Endodermal cell (in vitro differentiated cells): ENCODE results near the gene OPALIN. TPM values are rescaled to one million over a fixed set of nuclear protein-coding genes. Genes with fewer than 3 reads are reported as not detected.

ENCODE experiments used
- DNase-seq: peaks from one replicate; pipeline ENCODE4 v3.0.0-alpha.2; 2017
- H3K27ac ChIP-seq: 2 replicates; pipeline ENCODE4 v1.5.1; 2013; ENCODE audit warnings: mild to moderate bottlenecking, low read depth, low read length, moderate library complexity
- H3K27me3 ChIP-seq: 2 replicates; pipeline ENCODE4 v1.6.1; 2013; ENCODE audit warnings: mild to moderate bottlenecking, low read length, moderate library complexity; ENCODE audit not compliant: insufficient read depth, control insufficient read depth, poor library complexity, severe bottlenecking
- H3K36me3 ChIP-seq: 2 replicates; pipeline ENCODE4 v1.7.0; 2013; ENCODE audit warnings: mild to moderate bottlenecking, low read length, moderate library complexity; ENCODE audit not compliant: control insufficient read depth, insufficient read depth
- H3K4me1 ChIP-seq: one replicate; pipeline ENCODE4 v1.7.0; 2013; ENCODE audit warnings: low read length; ENCODE audit not compliant: control insufficient read depth, insufficient read depth
- H3K4me3 ChIP-seq: 2 replicates; pipeline ENCODE4 v1.5.1; 2013; ENCODE audit warnings: mild to moderate bottlenecking, low read length, moderate library complexity
- H3K9ac ChIP-seq: 2 replicates; pipeline ENCODE4 v1.6.1; 2013; ENCODE audit warnings: mild to moderate bottlenecking, low read length, moderate library complexity; ENCODE audit not compliant: poor library complexity, severe bottlenecking; ENCODE audit errors: extremely low read depth
- H3K9me3 ChIP-seq: 2 replicates; pipeline ENCODE4 v1.6.1; 2013; ENCODE audit warnings: mild to moderate bottlenecking, low read length, moderate library complexity; ENCODE audit not compliant: control insufficient read depth
- H3K27ac Mint-ChIP-seq: 2 replicates; pipeline ENCODE4 v1.8.0; 2020; ENCODE audit warnings: mixed read lengths
- H3K27me3 Mint-ChIP-seq: 2 replicates; pipeline ENCODE4 v1.8.0; 2021; ENCODE audit warnings: mild to moderate bottlenecking, mixed read lengths; ENCODE audit not compliant: insufficient read depth
- H3K36me3 Mint-ChIP-seq: 2 replicates; pipeline ENCODE4 v1.8.0; 2020; ENCODE audit warnings: low read depth, mixed read lengths
- H3K4me1 Mint-ChIP-seq: 2 replicates; pipeline ENCODE4 v1.8.0; 2020; ENCODE audit warnings: mixed read lengths
- H3K4me3 Mint-ChIP-seq: 2 replicates; pipeline ENCODE4 v1.8.0; 2020; ENCODE audit warnings: mild to moderate bottlenecking, moderate library complexity, mixed read lengths
- H3K9me3 Mint-ChIP-seq: 2 replicates; pipeline ENCODE4 v1.8.0; 2020; ENCODE audit warnings: mild to moderate bottlenecking, mixed read lengths
- CTCF ChIP-seq: fragments of 200-600 bp; sonication (generic); conservative IDR thresholded peaks from 2 replicates; pipeline ENCODE4 v1.5.0; 2021; ENCODE audit warnings: antibody characterized with exemption, mild to moderate bottlenecking
- whole genome bisulfite sequencing, 2 experiments: methylation state at CpG; one replicate each; pipeline versions ENCODE4 v1.1.5 to v1.1.7; 2013; ENCODE audit warnings: missing lambda C conversion rate in 2 of 2, mixed read lengths in 1 of 2; ENCODE audit not compliant: insufficient coverage in 1 of 2, insufficient read length in 1 of 2; 5-methylcytosine and 5-hydroxymethylcytosine counted together
- total RNA-seq, 2 donors: library from RNA; stranded (reverse); fragmentation: NEBNext Ultra II Directional in 1 of 2; extraction: Animal tissue kit (Norgen Biotek cat#: 25700) in 1 of 2; gene quantifications; 2 replicates in 1 of 2; 3 replicates in 1 of 2; pipeline ENCODE4 v1.2.1, GENCODE V29; 2021

The OPALIN gene
- total RNA-seq, 2 donors from 2014 or later, result not detected

- no peak for DNase-seq
- no peak overlapping the region for H3K27ac Mint-ChIP-seq
- H3K4me3 Mint-ChIP-seq, result no peak overlapping the region
- H3K9ac ChIP-seq, result no peak overlapping the region
- peaks cover 42% of the 10 kb centered on the region for H3K27me3 Mint-ChIP-seq
- H3K9me3 Mint-ChIP-seq, result no peaks in the 10 kb centered on the region
- no peak for TF ChIP-seq CTCF
- H3K36me3 Mint-ChIP-seq, result no peaks in the 10 kb centered on the region
- H3K4me1 Mint-ChIP-seq, result peaks cover 1% of the 10 kb centered on the region
- no peak overlapping the region for H3K27ac ChIP-seq
- H3K36me3 ChIP-seq, result no peaks in the 10 kb centered on the region
- H3K9me3 ChIP-seq, result no peaks in the 10 kb centered on the region
- no peak overlapping the region for H3K4me3 ChIP-seq
- H3K4me1 ChIP-seq, result no peaks in the 10 kb centered on the region
- WGBS, 2 experiments, result 100% methylated on average over 1 of the region's 1 CpG; no CpG with 5 or more reads in 1 of the 2 experiments
- peaks cover 43% of the 10 kb centered on the region for H3K27me3 ChIP-seq
These were observed 25.7 kb downstream of the OPALIN start for GRCh38 chr10:96333101-96333500.

- Mint-ChIP-seq H3K27ac (no peak overlapping the region), H3K4me1 (peaks cover 7% of the 10 kb centered on the region)
These were observed 31.3 kb downstream of the OPALIN start for GRCh38 chr10:96327462-96327861.

GRCh38 chr10:96325719-96326373 lies 33.0 kb downstream of the OPALIN start:
- H3K36me3 Mint-ChIP-seq, result no peaks in the 10 kb centered on the region
- H3K27ac ChIP-seq, result no peak overlapping the region
- H3K9ac ChIP-seq, result no peak overlapping the region
- H3K4me1 ChIP-seq, result peaks cover 2% of the 10 kb centered on the region
- H3K4me3 Mint-ChIP-seq, result no peak overlapping the region
- no peak overlapping the region for H3K4me3 ChIP-seq
- H3K27me3 ChIP-seq, result peaks cover 99% of the 10 kb centered on the region
- H3K9me3 ChIP-seq, result no peaks in the 10 kb centered on the region
- H3K27me3 Mint-ChIP-seq, result peaks cover 97% of the 10 kb centered on the region
- peaks cover 7% of the 10 kb centered on the region for H3K4me1 Mint-ChIP-seq
- TF ChIP-seq CTCF, result no peak
- 94% methylated on average over 2 to 4 of the region's 4 CpGs for WGBS, 2 experiments
- H3K27ac Mint-ChIP-seq, result no peak overlapping the region
- H3K36me3 ChIP-seq, result no peaks in the 10 kb centered on the region
- no peak for DNase-seq
- no peaks in the 10 kb centered on the region for H3K9me3 Mint-ChIP-seq

More at GRCh38 chr10:96327462-96327861, 31.3 kb downstream of the OPALIN start:
- 90 to 91% methylated on average over 6 to 7 of the region's 7 CpGs for WGBS, 2 experiments
- H3K27ac ChIP-seq, result no peak overlapping the region
- peaks cover 2% of the 10 kb centered on the region for H3K4me1 ChIP-seq
- H3K9ac ChIP-seq, result no peak overlapping the region
- DNase-seq, result no peak
- Mint-ChIP-seq H3K9me3 (no peaks in the 10 kb centered on the region), H3K4me3 (no peak overlapping the region), H3K27me3 (peaks cover 91% of the 10 kb centered on the region), H3K36me3 (no peaks in the 10 kb centered on the region)
- no peaks in the 10 kb centered on the region for H3K9me3 ChIP-seq
- peaks cover 91% of the 10 kb centered on the region for H3K27me3 ChIP-seq
- TF ChIP-seq CTCF, result no peak
- H3K36me3 ChIP-seq, result no peaks in the 10 kb centered on the region
- no peak overlapping the region for H3K4me3 ChIP-seq
